Measurements from ENCODE around the gene SCAPER. TPM values are rescaled to one million over a fixed set of nuclear protein-coding genes. Genes with fewer than 3 reads are reported as not detected.

The SCAPER gene
- polyA plus RNA-seq, 2 of the 4 experiments (the other 2 are of a cell fraction): 4.9 to 5.5 TPM

GRCh38 chr15:76951220-76951619 is 46.1 kb upstream of the SCAPER start:
- CTCF ChIA-PET: interaction anchor here (0.6 to 0.9 kb wide), 4 partner anchors 10 to 74 kb away, joined by 3 to 5 read pairs (median 4); no protein-coding TSS in a partner anchor
- POLR2A ChIA-PET: no interaction called here
- Histone ChIP-seq H3K9me3 (no peaks in the 10 kb centered on the region), H3K4me1 (no peaks in the 10 kb centered on the region), H3K27ac (no peak overlapping the region), H3K4me2 (no peak overlapping the region), H3K4me3 (no peak overlapping the region)
- TF ChIP-seq CEBPB (IDR thresholded peaks at IDR 0.05): no peak
- TF ChIP-seq REST (IDR thresholded peaks at IDR 0.05): no peak
- TF ChIP-seq ELK1 (IDR thresholded peaks at IDR 0.05; ENCODE audit: low read depth, low read length): no peak
- TF ChIP-seq PHF8 (IDR thresholded peaks at IDR 0.05; ENCODE audit: borderline replicate concordance, low read depth): no peak
- TF ChIP-seq ATOH8 (CRISPR knock-in tag; IDR thresholded peaks at IDR 0.05; ENCODE audit: low read depth): no peak
- TF ChIP-seq MAZ (IDR thresholded peaks at IDR 0.05; ENCODE audit: borderline replicate concordance, low read depth, low read length): no peak
- TF ChIP-seq FOXS1 (CRISPR knock-in tag; IDR thresholded peaks at IDR 0.05): no peak
- no peak for TF ChIP-seq RAD21 (conservative IDR thresholded peaks at IDR 0.05 in 1 of 2, IDR thresholded peaks at IDR 0.05 in 1 of 2)
- no peak for TF ChIP-seq EHMT2 (IDR thresholded peaks at IDR 0.05; ENCODE audit: low read depth)
- TF ChIP-seq SMC3 (IDR thresholded peaks at IDR 0.05): no peak
- TF ChIP-seq HMGXB4 (CRISPR knock-in tag; IDR thresholded peaks at IDR 0.05; ENCODE audit: borderline replicate concordance): no peak
- no peak for TF ChIP-seq CBX8 (IDR thresholded peaks at IDR 0.05)
- no peak for TF ChIP-seq BHLHE40 (IDR thresholded peaks at IDR 0.05; ENCODE audit: low read depth, low read length)
- no peak for TF ChIP-seq MAFK (IDR thresholded peaks at IDR 0.05; ENCODE audit: partially characterized antibody)
- no peak for TF ChIP-seq NPAS2 (CRISPR knock-in tag; IDR thresholded peaks at IDR 0.05; ENCODE audit: borderline replicate concordance)
- DNase-seq (ENCODE audit: low read depth in 1 of 2, low spot score in 1 of 2) (no peak), ATAC-seq (0 out of 6 replicates have a peak, but pooled peaks of 1 of the 2 experiments have one; percentile 30), FAIRE-seq (no peak)
- WGBS (ENCODE audit: missing lambda C conversion rate): 90% methylated on average over 1 of the region's 1 CpG

- Histone ChIP-seq H3K4me2 (no peak overlapping the region), H3K27ac (no peak overlapping the region), H3K4me3 (no peak overlapping the region), H3K9me3 (no peaks in the 10 kb centered on the region), H3K4me1 (no peaks in the 10 kb centered on the region)
- peak; percentile 46 for FAIRE-seq
- CTCF ChIA-PET: interaction anchor here (1.3 to 1.7 kb wide), 2 partner anchors 10 to 16 kb away, joined by 3 read pairs; partner anchors contain the start of gene RCN2
- WGBS (ENCODE audit: missing lambda C conversion rate): 90% methylated on average over 3 of the region's 3 CpGs
- TF ChIP-seq NPAS2 (CRISPR knock-in tag; IDR thresholded peaks at IDR 0.05; ENCODE audit: borderline replicate concordance): no peak
- no peak for TF ChIP-seq ZSCAN20 (CRISPR knock-in tag; IDR thresholded peaks at IDR 0.05)
- TF ChIP-seq FOXS1 (CRISPR knock-in tag; IDR thresholded peaks at IDR 0.05): no peak
- no peak for TF ChIP-seq ZFP36 (IDR thresholded peaks at IDR 0.05; ENCODE audit: borderline replicate concordance, partially characterized antibody)
- no peak for TF ChIP-seq E2F6 (IDR thresholded peaks at IDR 0.05; ENCODE audit: borderline replicate concordance, low read depth)
- no peak for TF ChIP-seq HEYL (CRISPR knock-in tag; IDR thresholded peaks at IDR 0.05)
- no peak for TF ChIP-seq KDM1A (IDR thresholded peaks at IDR 0.05; ENCODE audit: low read depth)
- no peak for TF ChIP-seq BCL3 (IDR thresholded peaks at IDR 0.05)
- no peak for ATAC-seq
- POLR2A ChIA-PET: interaction anchor here (0.9 kb wide), 1 partner anchor 16 kb away, joined by 3 read pairs; the partner anchor contains the start of gene RCN2
- no peak for DNase-seq (ENCODE audit: low read depth in 1 of 2, low spot score in 1 of 2)
Measured at GRCh38 chr15:76947454-76947853, 42.3 kb upstream of the SCAPER start.

Measured in A549 (cell line).